GM19238 (cell line): Measurements from ENCODE around the gene LRAT.
A peak's percentile ranks its signal among the peaks of the same experiment; 100 is the strongest.
"Not testable (repeated sequence)": the region's sequence is repeated elsewhere in the genome, so short reads cannot be mapped to it uniquely, and the experiment has no call there.

ENCODE experiments used
- DNase-seq: peaks from one replicate; pipeline ENCODE4 v3.0.0; 2011; ENCODE audit warnings: low spot score; ENCODE audit not compliant: insufficient read length

Gene LRAT

DNA sequence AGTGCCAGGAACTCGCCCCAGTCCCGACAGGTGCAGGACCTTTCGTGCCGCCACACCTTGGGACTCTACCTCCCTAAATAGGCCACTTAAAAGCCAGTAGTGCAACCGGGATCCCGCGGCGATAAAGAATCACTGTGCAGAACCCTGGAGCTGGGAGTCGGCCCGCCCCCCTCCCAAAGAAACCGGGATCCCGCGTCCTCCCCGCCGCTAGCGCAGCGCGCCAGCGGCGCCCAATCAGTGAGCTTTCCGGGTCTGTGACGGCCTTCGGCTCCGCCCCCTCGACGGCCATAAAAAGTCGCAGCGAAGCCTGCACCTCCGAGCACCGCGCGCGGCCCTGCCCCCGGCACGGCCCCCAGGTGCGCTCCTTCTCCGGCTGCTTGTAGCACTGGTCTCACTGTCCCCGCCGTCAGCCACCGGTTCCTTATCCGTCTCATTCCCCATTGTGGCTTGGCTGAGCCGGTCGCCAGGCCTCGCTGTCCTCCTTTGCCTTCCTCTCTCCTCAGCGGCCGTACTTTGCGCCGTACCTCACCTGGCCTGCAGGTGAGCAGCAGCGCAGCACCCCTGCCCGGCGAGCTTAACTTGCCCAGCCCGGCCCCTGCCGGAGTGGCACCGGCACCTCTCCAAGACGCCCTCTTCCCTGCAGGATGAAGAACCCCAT is at the start of gene LRAT:
Gene LRAT, plus strand, starts transcription at position 318 of the 658 bp plus-strand sequence. Its CDS starts 327 bp downstream, at position 645.
- DNase-seq = peak; percentile 20

DNA sequence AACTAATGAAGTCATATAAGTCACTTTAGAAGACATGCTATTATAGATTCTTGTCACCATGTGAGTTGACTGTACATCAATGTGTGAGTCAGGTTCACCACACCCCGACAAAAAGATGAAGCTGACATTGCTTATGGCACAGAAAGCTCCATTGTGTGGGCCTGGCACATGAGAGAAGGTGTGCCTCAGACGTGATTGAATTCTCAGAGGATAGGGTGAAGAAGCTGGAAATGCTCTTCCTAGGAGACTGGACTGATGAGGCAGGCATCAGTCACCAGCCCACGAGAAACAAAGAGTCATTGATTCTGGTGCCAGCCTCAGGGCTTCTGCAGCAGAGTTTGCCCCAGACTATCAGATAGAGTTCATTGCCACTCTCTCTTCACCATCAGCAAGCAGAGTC is 35.9 kb upstream of the LRAT start:
- DNase-seq = no peak

- no peak for DNase-seq
Measured at GRCh38 chr4:154709550-154709949, 34.2 kb upstream of the LRAT start.

- no peak for DNase-seq
Measured at GRCh38 chr4:154711522-154711921, 32.3 kb upstream of the LRAT start.

DNA sequence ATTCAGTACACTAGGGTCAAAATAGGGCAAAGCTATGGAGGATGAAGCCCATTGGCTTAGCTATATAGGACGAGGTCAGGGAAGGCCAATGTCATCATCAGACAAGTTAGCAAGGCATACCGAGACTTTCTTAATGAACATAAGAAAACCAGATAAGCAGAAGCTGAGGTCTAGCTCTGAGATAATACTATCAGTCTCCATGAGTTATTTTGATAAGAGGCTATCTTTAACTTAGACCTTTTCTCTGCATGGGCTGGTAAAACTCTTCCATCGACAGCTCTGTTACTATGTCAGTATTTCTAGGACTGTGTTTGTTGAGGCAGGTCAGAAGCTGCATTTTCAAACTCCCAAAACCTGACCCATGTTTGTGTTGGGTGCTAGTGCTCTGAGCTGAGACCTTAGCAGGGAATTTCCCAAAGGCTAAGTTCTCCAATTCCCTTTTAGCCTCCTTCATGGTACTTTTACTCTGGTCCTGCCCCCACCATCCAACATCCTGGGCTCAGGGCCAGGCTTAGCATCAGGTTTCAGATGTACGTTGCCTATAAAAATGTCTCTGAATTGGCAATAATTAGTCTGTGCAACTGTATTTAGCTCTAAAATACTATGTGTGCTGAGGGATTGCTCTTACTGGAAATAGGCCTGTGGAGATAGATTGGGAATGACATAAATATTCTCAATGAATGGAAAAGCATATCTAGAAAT is 29.3 kb upstream of the LRAT start:
- no peak for DNase-seq

GRCh38 chr4:154719087-154719486 is 24.7 kb upstream of the LRAT start:
- no peak for DNase-seq

- no peak for DNase-seq
Measured at GRCh38 chr4:154720123-154720522, 23.7 kb upstream of the LRAT start.

DNA sequence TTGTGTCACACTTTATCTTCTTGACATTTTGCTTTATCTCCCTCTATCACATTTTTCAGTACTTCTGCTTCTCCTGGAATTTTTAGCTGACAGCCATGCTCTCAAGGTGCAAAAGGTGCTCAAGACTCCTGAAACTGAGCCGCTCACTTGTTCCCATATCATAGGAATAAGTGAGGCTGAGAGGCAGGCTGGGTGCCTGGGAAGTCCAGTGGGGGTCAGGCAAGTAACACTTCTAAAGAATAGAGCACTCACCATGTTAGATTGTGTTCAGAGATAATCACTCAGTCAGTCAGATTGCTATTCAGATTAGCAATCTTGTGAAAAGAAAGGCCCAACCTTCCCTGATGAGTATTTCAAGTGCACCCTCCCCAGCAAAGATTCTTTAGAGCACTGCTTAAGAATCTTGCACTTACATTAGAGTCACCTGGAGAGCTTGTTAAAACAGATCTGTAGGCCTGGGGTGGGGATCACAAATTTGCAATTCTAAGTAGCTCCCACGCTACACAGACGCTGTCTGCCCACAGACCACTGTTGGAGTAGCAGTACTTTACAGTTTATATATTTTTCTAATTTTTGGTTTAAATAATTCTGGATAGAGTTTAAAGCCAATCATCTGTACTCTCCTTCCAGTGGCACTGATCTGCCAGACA is 23.1 kb upstream of the LRAT start:
- DNase-seq = no peak

DNA sequence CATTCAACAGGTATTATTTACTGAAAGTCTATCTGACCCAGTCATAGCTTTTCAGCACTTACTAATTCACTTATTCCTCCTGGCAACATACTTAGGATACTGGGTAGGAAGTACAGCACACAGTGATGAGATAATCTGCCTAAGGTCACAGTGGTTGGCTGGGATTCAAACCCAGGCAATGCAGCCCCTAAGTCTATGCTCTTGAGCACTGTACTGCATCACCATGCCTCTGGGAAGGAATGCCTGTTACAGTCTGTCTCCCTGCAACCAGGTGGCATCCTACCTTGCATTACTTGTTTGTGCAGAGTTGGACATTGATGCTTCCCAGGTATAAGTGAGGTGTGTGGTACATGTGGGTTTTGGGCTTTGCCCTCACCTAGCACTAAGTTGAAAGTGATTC is 21.5 kb upstream of the LRAT start:
- no peak for DNase-seq

- DNase-seq = not testable (repeated sequence)
Measured at GRCh38 chr4:154723601-154724000, 20.2 kb upstream of the LRAT start.

GRCh38 chr4:154727540-154727939 is 16.3 kb upstream of the LRAT start:
- DNase-seq = no peak

DNA sequence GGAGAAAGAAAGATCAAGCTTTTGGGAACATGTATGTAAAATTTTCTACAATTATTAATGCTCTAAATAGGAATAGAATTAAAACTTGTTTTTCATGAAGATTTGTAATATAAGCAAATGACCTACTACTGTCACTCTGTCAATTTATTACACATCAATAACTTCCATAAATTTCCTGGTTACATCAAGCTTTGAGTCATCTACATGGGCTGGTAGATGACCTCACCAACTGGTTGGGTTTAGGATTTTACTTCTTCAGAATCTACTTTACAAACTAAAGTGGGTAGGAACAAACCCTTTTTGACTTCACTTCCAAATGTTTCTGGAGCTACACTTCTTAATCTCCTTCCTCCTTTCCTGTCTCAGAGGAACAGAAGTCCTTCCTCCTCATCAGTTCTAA is 12.0 kb upstream of the LRAT start:
- no peak for DNase-seq

GRCh38 chr4:154732669-154733068 is 11.1 kb upstream of the LRAT start:
- DNase-seq = no peak

DNA sequence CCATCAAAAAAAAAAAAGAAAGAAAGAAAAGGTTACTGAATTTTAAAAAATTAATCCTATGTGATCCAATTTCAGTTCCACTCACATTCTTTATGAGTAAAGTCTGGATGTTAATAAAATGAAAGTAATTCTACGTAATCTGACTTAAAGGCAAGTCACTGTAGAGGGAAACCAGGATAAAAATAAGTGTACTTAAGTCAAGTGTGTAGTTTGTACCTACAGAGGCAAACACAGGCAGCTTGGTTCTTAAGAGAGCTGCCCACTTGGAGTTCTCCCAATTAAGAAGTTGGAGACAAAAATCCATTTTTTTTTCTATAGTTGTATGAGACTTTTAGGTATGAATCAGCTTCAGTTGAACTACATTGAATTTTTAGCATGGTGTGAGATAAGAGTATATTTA is 7.0 kb upstream of the LRAT start:
- DNase-seq = no peak

DNA sequence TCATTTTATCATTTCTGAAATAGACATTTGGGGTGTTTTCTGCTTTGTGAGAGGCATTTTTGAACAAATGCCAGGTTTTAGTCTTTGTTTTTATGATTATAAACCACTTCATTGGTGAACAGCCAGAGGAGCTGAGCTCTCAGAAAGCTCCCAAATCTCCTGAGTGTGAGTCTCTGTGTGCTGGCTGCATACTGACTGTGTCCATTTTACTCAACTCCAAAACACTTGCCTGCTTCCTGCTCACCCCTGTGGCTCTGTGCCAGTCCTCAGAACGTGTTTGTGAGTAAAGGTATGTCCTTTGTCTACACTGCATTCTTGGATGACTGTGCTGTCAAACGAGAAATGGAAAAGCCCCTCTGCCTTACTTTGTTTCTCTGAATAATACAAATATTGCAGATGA is 5.4 kb upstream of the LRAT start:
- DNase-seq = no peak

GRCh38 chr4:154739111-154739510 is 4.7 kb upstream of the LRAT start:
- DNase-seq = no peak

DNA sequence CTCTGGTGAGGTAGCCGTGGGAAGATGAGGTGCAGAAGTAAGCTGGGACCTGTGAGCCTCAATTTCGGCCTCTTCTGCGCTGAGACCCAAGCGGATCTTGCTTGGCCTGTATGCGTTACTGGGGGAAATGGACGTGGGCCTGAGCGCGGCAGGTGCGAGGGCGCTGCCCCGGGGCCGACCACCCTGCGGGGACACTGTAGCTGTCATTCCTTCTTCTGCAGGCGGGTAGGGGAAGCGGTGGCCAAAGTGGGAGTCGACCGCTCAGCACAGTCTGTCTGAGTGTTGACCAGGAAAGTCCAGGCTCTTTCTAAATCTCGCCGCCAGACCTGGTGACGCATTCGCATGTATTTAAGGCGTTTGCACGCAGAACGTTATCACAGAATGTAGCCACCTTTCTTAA is 3.3 kb upstream of the LRAT start:
- no peak for DNase-seq

GRCh38 chr4:154741131-154741665 is 2.6 kb upstream of the LRAT start:
- DNase-seq = no peak

GRCh38 chr4:154741922-154742850 is 1.6 kb upstream of the LRAT start:
- DNase-seq = no peak

DNA sequence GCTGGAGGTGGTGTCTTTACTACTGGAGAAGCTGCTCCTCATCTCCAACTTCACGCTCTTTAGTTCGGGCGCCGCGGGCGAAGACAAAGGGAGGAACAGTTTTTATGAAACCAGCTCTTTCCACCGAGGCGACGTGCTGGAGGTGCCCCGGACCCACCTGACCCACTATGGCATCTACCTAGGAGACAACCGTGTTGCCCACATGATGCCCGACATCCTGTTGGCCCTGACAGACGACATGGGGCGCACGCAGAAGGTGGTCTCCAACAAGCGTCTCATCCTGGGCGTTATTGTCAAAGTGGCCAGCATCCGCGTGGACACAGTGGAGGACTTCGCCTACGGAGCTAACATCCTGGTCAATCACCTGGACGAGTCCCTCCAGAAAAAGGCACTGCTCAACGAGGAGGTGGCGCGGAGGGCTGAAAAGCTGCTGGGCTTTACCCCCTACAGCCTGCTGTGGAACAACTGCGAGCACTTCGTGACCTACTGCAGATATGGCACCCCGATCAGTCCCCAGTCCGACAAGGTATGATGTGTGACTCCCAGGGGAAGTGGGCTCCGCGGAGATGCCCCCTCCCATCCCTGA is 634 bp downstream of the LRAT start:
- DNase-seq = no peak

DNA sequence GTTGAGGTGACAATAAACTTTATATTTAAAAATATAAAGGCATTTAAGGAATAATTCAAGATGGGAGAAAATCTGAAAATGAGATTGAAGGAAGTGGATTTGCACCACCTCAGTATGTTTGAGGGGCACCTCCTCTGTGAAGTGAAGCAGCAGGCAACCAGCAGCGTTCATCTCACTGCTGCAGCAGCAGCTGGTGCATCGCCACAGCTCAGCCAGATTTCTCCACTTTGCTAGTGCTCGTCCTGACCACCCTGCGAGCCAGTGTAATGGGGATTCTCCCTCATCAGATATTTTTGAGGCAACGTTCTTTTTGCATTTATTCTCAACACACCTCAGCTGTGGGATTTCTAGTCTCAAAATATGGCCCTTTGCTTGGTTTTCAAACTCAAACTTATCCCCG is 13.9 kb downstream of the LRAT start:
- DNase-seq = no peak
